Effector memory CD4-positive, alpha-beta T cell (primary cell): ENCODE results near the gene CNTN2.

Experiments used
- DNase-seq, 3 donors: peaks; one replicate each; pipeline ENCODE4 v3.0.0-alpha.2; 2020
- H3K27ac ChIP-seq: 2 replicates; pipeline ENCODE4 v1.7.0; 2013; ENCODE audit warnings: mild to moderate bottlenecking, low read length, moderate library complexity; ENCODE audit not compliant: insufficient read depth, poor library complexity, severe bottlenecking
- H3K27me3 ChIP-seq: replicated peaks from 2 replicates; pipeline ENCODE4 v1.7.0; 2013; ENCODE audit warnings: mild to moderate bottlenecking, low read length; ENCODE audit not compliant: insufficient read depth, control insufficient read depth, poor library complexity, severe bottlenecking
- H3K36me3 ChIP-seq: 2 replicates; pipeline ENCODE4 v1.7.0; 2013; ENCODE audit warnings: mild to moderate bottlenecking, low read length, moderate library complexity; ENCODE audit not compliant: control insufficient read depth, insufficient read depth
- H3K4me1 ChIP-seq: 2 replicates; pipeline ENCODE4 v1.7.0; 2013; ENCODE audit warnings: low read length, mild to moderate bottlenecking; ENCODE audit not compliant: control insufficient read depth, insufficient read depth, poor library complexity, severe bottlenecking
- H3K4me3 ChIP-seq: 2 replicates; pipeline ENCODE4 v1.7.0; 2013; ENCODE audit warnings: low read length, low read depth, mild to moderate bottlenecking; ENCODE audit not compliant: insufficient read depth, poor library complexity, severe bottlenecking
- H3K9me3 ChIP-seq: 2 replicates; pipeline ENCODE4 v1.7.0; 2013; ENCODE audit warnings: mild to moderate bottlenecking, low read length, moderate library complexity; ENCODE audit not compliant: control insufficient read depth

CNTN2 gene

DNA sequence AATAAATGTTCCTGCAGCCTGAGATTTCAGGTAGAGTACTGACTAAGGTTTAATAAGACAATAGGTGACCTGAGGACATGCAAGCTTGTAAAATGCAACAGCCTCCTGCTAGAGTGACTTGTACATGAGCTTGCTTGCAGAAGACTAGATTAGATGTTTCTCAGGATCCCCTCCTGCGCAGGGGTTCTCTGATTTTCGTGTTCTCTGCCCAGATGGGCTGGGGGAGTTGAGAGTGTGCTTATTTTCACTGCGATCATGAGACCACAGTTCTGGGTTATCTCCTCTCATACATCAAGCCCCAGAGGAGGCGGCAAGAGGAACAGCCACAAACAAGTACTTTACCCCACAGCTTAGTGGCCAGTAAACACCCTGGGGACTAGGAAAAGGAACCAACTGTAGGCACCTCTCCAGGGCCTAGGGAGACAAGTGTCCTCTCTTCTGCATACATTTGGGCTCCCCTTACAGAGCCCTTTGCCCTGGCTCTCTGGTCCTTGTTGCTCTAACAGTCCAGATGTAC is 33.3 kb downstream of the CNTN2 start:
- no peaks in the 10 kb centered on the region for H3K36me3 ChIP-seq
- H3K4me1 ChIP-seq = no peaks in the 10 kb centered on the region
- H3K9me3 ChIP-seq = no peaks in the 10 kb centered on the region
- no peaks in the 10 kb centered on the region for H3K27me3 ChIP-seq
- H3K4me3 ChIP-seq = no peak overlapping the region
- no peak for DNase-seq
- no peak overlapping the region for H3K27ac ChIP-seq

DNA sequence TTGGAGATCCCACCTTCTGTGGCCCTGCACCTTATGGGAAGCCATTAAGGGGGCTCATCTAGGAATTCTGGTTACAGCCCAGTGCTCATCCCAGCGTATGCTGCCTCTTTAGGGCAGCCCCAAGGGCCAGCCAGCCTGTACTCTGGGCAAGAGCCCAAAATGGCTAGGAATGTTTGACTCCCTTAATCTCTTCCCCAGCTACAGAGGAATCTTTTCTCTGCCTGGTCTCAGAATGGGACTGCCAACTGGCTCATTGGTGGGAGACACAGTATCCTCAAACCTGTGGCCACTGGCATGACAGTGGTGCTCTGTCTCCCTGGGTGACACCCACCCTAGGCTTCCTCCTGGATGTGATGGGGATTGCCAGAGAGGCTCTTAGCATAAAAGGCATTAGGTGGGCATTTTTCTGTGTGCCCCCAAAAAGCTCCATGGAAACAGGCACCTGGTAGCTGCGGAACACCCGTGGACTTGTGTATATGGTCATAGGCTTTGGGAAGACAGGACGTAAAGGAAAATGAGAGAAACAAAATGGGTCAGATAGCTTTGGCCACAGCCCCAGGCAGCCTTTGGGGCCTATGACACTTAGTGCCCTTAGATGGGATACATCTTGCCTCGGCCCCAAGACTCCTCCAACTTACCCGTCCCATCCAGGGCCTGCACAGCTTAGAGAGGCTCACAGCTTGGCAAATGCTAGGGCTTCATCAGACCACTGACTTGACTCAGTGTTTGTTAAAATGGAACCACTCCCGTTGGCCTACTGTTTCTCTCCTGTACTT is 34.3 kb downstream of the CNTN2 start:
- Histone ChIP-seq H3K9me3 (no peaks in the 10 kb centered on the region), H3K27me3 (no peaks in the 10 kb centered on the region), H3K4me1 (no peaks in the 10 kb centered on the region), H3K27ac (no peak overlapping the region), H3K4me3 (no peak overlapping the region), H3K36me3 (no peaks in the 10 kb centered on the region)
- DNase-seq = no peak

DNA sequence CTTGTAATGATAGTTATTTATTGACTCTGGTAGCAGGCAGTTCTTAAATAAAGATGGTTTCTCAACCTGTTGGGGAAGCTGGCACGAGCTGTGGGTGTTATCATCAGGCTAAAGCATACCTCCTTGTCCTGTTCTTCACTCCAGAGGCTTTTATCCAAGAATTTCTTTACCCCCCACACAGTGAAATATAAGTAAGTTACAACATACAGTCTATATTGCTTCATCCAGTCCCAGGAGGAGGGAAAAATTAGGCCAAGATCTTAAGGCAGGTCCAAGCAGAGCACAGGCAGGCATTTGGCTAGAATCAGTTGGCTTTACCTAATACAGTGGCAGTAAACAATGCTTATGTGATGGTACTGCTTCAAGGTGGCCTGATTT is 34.9 kb downstream of the CNTN2 start:
- Histone ChIP-seq H3K27me3 (no peaks in the 10 kb centered on the region), H3K4me1 (no peaks in the 10 kb centered on the region), H3K27ac (no peak overlapping the region), H3K4me3 (no peak overlapping the region), H3K9me3 (no peaks in the 10 kb centered on the region), H3K36me3 (no peaks in the 10 kb centered on the region)
- DNase-seq = no peak

DNA sequence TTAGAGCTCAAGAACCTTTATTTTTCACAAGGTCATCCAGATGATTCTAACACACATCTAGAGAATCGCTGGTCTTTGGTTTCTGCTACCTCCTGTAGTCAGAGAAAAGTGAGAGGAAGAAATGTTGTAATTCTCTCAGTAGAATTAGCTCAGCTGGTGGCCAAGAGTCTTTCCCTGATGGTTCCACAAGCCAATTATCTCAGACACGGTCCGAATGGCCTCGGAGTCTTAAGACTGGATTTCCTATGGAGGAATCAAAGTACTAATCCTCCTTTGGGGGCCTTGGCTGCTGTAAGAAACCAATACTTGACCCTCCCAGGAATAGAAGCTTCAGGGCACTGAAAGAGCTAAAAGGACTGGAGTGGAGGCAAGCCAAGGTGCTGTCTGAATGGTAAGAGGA is 39.4 kb downstream of the CNTN2 start:
- Histone ChIP-seq H3K36me3 (peaks cover 16% of the 10 kb centered on the region), H3K4me1 (no peaks in the 10 kb centered on the region), H3K9me3 (no peaks in the 10 kb centered on the region), H3K4me3 (no peak overlapping the region), H3K27ac (no peak overlapping the region), H3K27me3 (no peaks in the 10 kb centered on the region)
- DNase-seq = no peak

DNA sequence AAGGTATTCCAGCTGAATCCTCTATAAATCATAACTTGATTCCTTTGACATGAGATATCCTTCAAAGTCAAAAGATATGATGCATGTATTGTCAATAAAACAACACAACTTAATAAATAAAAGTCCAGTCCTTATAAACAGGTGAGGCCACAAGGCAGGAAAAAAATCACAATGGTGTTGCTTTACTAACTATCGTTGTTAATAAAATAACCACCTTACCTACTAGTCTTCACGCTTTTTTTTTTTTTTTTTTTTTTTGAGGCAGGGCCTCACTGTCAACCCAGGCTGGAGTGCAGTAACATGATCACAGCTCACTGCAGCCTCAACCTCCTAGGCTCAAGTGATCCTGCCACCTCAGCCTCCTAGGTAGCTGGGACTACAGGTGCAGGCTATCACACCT is 41.3 kb downstream of the CNTN2 start, which contains the start of gene TMEM81:
Gene TMEM81 (minus strand): TSS at position 101 of the 400 bp plus-strand sequence. CDS start 140 bp downstream, outside the sequence.
- H3K27ac ChIP-seq = no peak within 1 kb of the TSS
- no peak within 1 kb of the TSS for H3K4me3 ChIP-seq
- no peaks in the 10 kb centered on the region for H3K27me3 ChIP-seq
- DNase-seq = no peak
- H3K4me1 ChIP-seq = no peaks in the 10 kb centered on the region
- H3K9me3 ChIP-seq = no peaks in the 10 kb centered on the region
- H3K36me3 ChIP-seq = peaks cover 34% of the 10 kb centered on the region

DNA sequence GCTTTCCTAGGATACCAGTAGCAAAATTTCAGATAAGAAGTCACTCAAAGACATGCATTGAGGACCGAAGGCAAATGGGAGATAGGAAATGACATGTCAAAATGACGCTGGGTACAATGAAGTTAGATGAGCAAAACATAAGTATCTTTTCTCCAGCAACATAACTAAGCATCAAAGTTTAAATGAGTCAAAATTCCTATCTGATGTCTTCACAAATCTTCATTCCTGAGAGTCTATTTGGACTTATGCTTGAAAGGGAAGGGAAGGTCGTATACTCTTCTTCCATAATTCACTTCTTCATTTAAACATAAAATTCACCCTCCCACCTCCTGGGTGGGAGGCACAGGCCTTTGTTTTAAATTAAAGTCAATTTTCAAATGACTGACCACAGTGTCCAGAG is 45.3 kb downstream of the CNTN2 start:
- no peaks in the 10 kb centered on the region for H3K9me3 ChIP-seq
- H3K4me1 ChIP-seq = no peaks in the 10 kb centered on the region
- DNase-seq = no peak
- no peak overlapping the region for H3K27ac ChIP-seq
- peaks cover 50% of the 10 kb centered on the region for H3K36me3 ChIP-seq
- H3K27me3 ChIP-seq = no peaks in the 10 kb centered on the region
- no peak overlapping the region for H3K4me3 ChIP-seq

DNA sequence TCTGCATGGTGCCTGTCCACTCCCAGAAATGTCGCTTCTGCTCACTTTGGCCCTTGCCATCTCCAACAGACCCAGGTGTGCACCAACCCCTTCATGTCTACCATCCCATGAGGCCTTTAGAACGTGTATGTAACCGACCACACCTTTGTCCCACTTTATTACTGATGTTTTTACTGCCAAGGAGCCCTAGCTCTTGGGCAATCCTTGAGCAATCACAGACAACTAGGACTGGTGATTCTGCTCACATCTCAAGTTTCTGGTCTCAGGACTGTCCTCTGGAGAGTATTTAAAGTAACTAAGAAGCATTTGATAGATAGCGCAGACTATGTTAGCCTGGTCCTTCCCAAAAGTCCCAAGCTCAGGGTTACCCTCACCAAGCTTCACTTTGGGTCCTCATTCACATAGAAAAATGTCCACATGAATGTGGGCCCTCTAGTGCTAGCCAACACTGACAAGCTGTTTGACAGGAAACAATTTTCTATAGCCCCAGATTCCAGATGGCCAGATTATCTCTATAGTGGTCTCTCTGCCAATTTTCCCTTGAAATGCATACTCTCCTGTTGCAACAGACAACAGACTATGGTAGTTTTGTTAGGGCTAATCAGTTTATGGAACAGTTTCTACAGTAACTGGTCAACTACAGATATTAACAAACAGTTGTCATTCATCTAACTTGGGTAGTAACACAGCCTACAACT is 48.2 kb downstream of the CNTN2 start:
- Histone ChIP-seq H3K36me3 (peaks cover 65% of the 10 kb centered on the region), H3K4me1 (no peaks in the 10 kb centered on the region), H3K4me3 (no peak overlapping the region), H3K9me3 (no peaks in the 10 kb centered on the region), H3K27me3 (no peaks in the 10 kb centered on the region), H3K27ac (no peak overlapping the region)
- no peak for DNase-seq

DNA sequence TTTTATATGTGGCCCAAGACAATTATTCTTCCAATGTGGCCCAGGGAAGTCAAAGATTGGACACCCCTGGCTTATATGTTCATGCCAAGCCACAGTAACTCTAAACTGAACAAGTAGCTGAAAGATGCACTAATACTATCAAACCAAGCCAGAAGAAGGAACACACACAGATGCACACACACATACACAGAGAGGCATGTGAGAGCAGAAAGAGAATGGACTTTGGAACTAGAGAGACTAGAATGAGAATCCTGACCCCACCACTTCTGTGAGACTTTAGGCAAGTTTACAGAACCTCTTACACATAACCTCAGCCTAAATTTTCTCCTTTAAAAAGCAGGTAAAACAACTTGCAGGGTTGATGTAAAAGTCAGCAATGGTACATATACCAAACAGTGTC is 52.4 kb downstream of the CNTN2 start:
- no peaks in the 10 kb centered on the region for H3K27me3 ChIP-seq
- H3K9me3 ChIP-seq = no peaks in the 10 kb centered on the region
- no peak overlapping the region for H3K27ac ChIP-seq
- H3K4me3 ChIP-seq = no peak overlapping the region
- no peaks in the 10 kb centered on the region for H3K4me1 ChIP-seq
- peaks cover 78% of the 10 kb centered on the region for H3K36me3 ChIP-seq
- no peak for DNase-seq

DNA sequence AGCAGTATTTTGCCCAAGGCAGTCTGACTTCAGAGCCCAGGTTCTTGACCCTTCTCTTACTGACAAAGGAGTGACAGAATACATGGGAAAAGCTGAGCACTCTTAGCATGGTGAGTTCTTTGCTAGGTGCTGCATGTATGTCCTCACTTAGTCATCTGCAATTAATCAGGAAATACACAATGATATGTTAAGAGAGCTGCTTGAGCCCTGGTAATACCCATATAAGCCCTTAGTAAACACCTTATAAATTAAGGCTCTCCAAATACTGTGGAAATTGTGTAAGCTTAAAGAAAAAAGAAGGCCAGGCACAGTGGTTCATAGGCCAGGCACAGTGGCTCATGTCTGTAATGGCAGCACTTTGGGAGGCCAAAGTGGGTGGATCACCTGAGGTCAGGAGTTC is 55.2 kb downstream of the CNTN2 start:
- no peaks in the 10 kb centered on the region for H3K9me3 ChIP-seq
- no peak overlapping the region for H3K4me3 ChIP-seq
- DNase-seq = no peak
- no peaks in the 10 kb centered on the region for H3K27me3 ChIP-seq
- H3K4me1 ChIP-seq = no peaks in the 10 kb centered on the region
- H3K36me3 ChIP-seq = peaks cover 89% of the 10 kb centered on the region
- H3K27ac ChIP-seq = no peak overlapping the region

DNA sequence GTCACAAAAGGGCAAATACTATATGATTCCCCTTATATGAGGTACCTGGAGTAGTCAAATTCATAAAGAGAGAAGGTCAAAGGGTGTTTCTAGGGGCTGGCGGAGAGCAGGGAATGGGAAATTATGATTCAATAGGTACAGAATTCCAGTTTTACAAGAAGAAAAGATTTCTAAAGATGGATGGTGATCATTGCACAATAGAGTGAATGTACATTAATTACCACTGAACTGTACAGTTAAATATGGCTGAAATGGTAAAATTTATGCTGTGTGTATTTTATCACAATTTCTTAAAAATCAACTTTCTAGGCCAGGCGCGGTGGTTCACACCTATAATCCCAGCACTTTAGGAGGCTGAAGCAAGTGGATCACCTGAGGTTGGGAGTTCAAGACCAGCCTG is 59.4 kb downstream of the CNTN2 start:
- Histone ChIP-seq H3K4me3 (no peak overlapping the region), H3K27ac (no peak overlapping the region), H3K36me3 (peaks cover 82% of the 10 kb centered on the region), H3K4me1 (no peaks in the 10 kb centered on the region), H3K9me3 (no peaks in the 10 kb centered on the region), H3K27me3 (no peaks in the 10 kb centered on the region)
- DNase-seq = no peak
